ENCODE measurements around the gene GNAO1.

Gene GNAO1

GRCh38 chr16:56336711-56337110, 145.4 kb downstream of the GNAO1 start:
- in situ Hi-C loops (cut with HindIII; ENCODE audit: low pct_ligation_motif_present, low pct_unique_long_range_greater_than_20kb, low sequenced_read_pairs): no loop called here
- DNase-seq: no peak

- in situ Hi-C loops (cut with HindIII; ENCODE audit: low pct_ligation_motif_present, low pct_unique_long_range_greater_than_20kb, low sequenced_read_pairs): no loop called here
- DNase-seq: no peak
Measured at GRCh38 chr16:56337131-56337857, 146.0 kb downstream of the GNAO1 start.

- no peak for DNase-seq
- in situ Hi-C loops (cut with HindIII; ENCODE audit: low pct_ligation_motif_present, low pct_unique_long_range_greater_than_20kb, low sequenced_read_pairs): no loop called here
Measured at GRCh38 chr16:56337858-56338325, 146.6 kb downstream of the GNAO1 start.

- DNase-seq: no peak
- in situ Hi-C loops (cut with HindIII; ENCODE audit: low pct_ligation_motif_present, low pct_unique_long_range_greater_than_20kb, low sequenced_read_pairs): no loop called here
Measured at GRCh38 chr16:56338566-56339318, 147.5 kb downstream of the GNAO1 start.

- DNase-seq: no peak
- in situ Hi-C loops (cut with HindIII; ENCODE audit: low pct_ligation_motif_present, low pct_unique_long_range_greater_than_20kb, low sequenced_read_pairs): no loop called here
Measured at GRCh38 chr16:56339431-56340195, 148.3 kb downstream of the GNAO1 start.

- in situ Hi-C loops (cut with HindIII; ENCODE audit: low pct_ligation_motif_present, low pct_unique_long_range_greater_than_20kb, low sequenced_read_pairs): no loop called here
- DNase-seq: no peak
Measured at GRCh38 chr16:56340416-56340815, 149.1 kb downstream of the GNAO1 start.

GRCh38 chr16:56340864-56341365, 149.6 kb downstream of the GNAO1 start:
- in situ Hi-C loops (cut with HindIII; ENCODE audit: low pct_ligation_motif_present, low pct_unique_long_range_greater_than_20kb, low sequenced_read_pairs): no loop called here
- DNase-seq: no peak

GRCh38 chr16:56341656-56342399, 150.5 kb downstream of the GNAO1 start:
- no peak for DNase-seq
- in situ Hi-C loops (cut with HindIII; ENCODE audit: low pct_ligation_motif_present, low pct_unique_long_range_greater_than_20kb, low sequenced_read_pairs): no loop called here

GRCh38 chr16:56343661-56344517, 152.6 kb downstream of the GNAO1 start:
- in situ Hi-C loops (cut with HindIII; ENCODE audit: low pct_ligation_motif_present, low pct_unique_long_range_greater_than_20kb, low sequenced_read_pairs): no loop called here
- DNase-seq: no peak

- in situ Hi-C loops (cut with HindIII; ENCODE audit: low pct_ligation_motif_present, low pct_unique_long_range_greater_than_20kb, low sequenced_read_pairs): no loop called here
- DNase-seq: no peak
Measured at GRCh38 chr16:56344518-56345405, 153.5 kb downstream of the GNAO1 start.

GRCh38 chr16:56345406-56346050, 154.2 kb downstream of the GNAO1 start:
- no peak for DNase-seq
- in situ Hi-C loops (cut with HindIII; ENCODE audit: low pct_ligation_motif_present, low pct_unique_long_range_greater_than_20kb, low sequenced_read_pairs): no loop called here

DNA sequence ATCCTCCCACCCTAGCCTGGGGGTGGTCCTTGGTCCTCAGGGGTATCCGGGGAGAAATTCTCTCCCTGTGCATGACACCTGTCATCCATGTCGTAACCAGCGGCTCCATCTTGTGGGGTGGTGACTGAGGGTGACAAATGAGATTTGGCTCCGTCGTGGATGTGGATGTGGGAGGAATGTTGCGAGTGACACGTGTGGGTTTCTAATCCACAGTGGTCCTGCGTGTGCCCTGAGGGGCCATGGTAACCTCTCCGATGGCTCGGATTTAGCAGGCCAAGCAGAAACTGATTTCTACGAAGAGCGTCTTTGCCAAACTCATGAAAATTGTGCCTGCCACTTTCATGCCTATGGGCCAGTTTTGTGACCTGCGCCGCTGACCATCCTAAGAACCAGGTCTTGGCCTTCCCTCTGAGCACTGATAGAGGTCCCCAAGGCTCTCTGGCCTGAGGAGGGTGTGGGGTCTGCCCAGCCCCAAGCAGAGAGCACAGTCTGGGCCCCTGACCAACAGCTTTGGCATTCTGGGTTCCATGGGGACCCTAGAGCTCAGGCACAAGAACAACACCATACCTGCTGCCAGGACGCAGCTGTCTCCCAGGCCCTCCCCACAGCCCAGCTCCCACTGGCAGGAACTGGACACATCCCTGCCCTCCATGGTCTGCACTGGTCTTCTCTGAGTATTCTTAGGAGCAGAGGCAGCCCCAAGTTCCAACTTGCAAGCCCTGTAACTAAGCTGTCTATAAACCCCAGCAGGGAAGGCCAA, 155.0 kb downstream of the GNAO1 start:
- in situ Hi-C loops (cut with HindIII; ENCODE audit: low pct_ligation_motif_present, low pct_unique_long_range_greater_than_20kb, low sequenced_read_pairs): no loop called here
- DNase-seq: no peak

- DNase-seq: no peak
- in situ Hi-C loops (cut with HindIII; ENCODE audit: low pct_ligation_motif_present, low pct_unique_long_range_greater_than_20kb, low sequenced_read_pairs): no loop called here
Measured at GRCh38 chr16:56347166-56347565, 155.9 kb downstream of the GNAO1 start.

DNA sequence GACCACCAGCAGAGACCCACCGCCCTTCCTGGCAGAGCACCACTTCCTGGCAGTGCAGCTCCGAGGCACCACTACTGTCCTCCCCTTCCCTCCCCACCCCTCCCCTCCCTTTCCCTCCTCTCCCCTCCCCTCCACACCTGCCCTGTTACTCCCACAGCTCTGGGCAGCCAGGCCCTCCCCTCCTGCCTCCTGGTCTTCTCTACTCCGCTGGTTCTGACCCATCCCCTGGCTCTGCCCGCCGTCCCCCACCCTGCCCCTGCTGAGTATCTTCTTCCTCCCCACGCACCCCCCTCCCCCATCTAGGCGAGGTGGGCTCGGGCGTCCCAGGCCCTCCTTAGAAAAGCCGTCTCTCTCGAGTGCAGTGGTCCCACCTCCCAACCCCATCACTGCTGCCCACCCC, 156.4 kb downstream of the GNAO1 start:
- in situ Hi-C loops (cut with HindIII; ENCODE audit: low pct_ligation_motif_present, low pct_unique_long_range_greater_than_20kb, low sequenced_read_pairs): no loop called here
- DNase-seq: no peak

- DNase-seq: no peak
- in situ Hi-C loops (cut with HindIII; ENCODE audit: low pct_ligation_motif_present, low pct_unique_long_range_greater_than_20kb, low sequenced_read_pairs): no loop called here
Measured at GRCh38 chr16:56348168-56349085, 157.1 kb downstream of the GNAO1 start.

Data from ACHN (cell line).